GM12865 (cell line): ENCODE measurements around the gene SOX5.

ENCODE experiments used
- DNase-seq: peaks from one replicate; pipeline ENCODE4 v3.0.0; 2010; ENCODE audit warnings: low read depth
- H3K4me3 ChIP-seq: 2 replicates; pipeline ENCODE4 v1.5.1; 2011; ENCODE audit warnings: mild to moderate bottlenecking, low read depth, low read length, control low read depth
- CTCF ChIP-seq: IDR thresholded peaks from 2 replicates; pipeline ENCODE4 v1.5.1; 2011; ENCODE audit warnings: low read length, control low read depth, low read depth, inconsistent platforms; ENCODE audit not compliant: insufficient read depth; ENCODE audit errors: missing control alignments

The SOX5 gene

GRCh38 chr12:23771240-23771949 is 178.1 kb downstream of the SOX5 start:
- no peak for TF ChIP-seq CTCF
- peak overlapping the region; percentile 6; the same call in 1 of the 2 replicates for H3K4me3 ChIP-seq
- no peak for DNase-seq

GRCh38 chr12:23770202-23770938 is 179.1 kb downstream of the SOX5 start:
- no peak for TF ChIP-seq CTCF
- no peak for DNase-seq
- no peak overlapping the region for H3K4me3 ChIP-seq

- TF ChIP-seq CTCF, result no peak
- H3K4me3 ChIP-seq, result no peak overlapping the region
- DNase-seq, result no peak
These were observed 181.6 kb downstream of the SOX5 start for GRCh38 chr12:23767834-23768233.

GRCh38 chr12:23763724-23764123 is 185.7 kb downstream of the SOX5 start:
- TF ChIP-seq CTCF, result no peak
- H3K4me3 ChIP-seq, result no peak overlapping the region
- DNase-seq, result no peak

GRCh38 chr12:23760495-23760894 is 189.0 kb downstream of the SOX5 start:
- no peak for TF ChIP-seq CTCF
- H3K4me3 ChIP-seq, result no peak overlapping the region

GRCh38 chr12:23758608-23759007 is 190.9 kb downstream of the SOX5 start:
- no peak for DNase-seq
- H3K4me3 ChIP-seq, result no peak overlapping the region
- no peak for TF ChIP-seq CTCF

More at GRCh38 chr12:23760495-23760894, 189.0 kb downstream of the SOX5 start:
- no peak for DNase-seq
